HG03280 (cell line): ENCODE measurements around the gene RBSN.

ENCODE experiments used
- ATAC-seq: cut with Tn5 transposase; IDR thresholded peaks from one replicate; pipeline ENCODE4 v1.9.1; 2021; ENCODE audit warnings: mild to moderate bottlenecking, moderate library complexity; ENCODE audit not compliant: unreplicated experiment

Gene RBSN

GRCh38 chr3:15063656-15064286 is 35.2 kb downstream of the RBSN start:
- ATAC-seq: no peak

- ATAC-seq: no peak
Measured at GRCh38 chr3:15063238-15063637, 35.7 kb downstream of the RBSN start.

- no peak for ATAC-seq
Measured at GRCh38 chr3:15060029-15060428, 38.9 kb downstream of the RBSN start.

GRCh38 chr3:15056676-15057404 is 42.1 kb downstream of the RBSN start:
- no peak for ATAC-seq

- ATAC-seq: peak; percentile 46
Measured at GRCh38 chr3:15055019-15055557, 43.9 kb downstream of the RBSN start.

GRCh38 chr3:15053541-15053940 is 45.4 kb downstream of the RBSN start:
- ATAC-seq: no peak

- ATAC-seq: no peak
Measured at GRCh38 chr3:15052335-15053242, 46.4 kb downstream of the RBSN start.

GRCh38 chr3:15051531-15051930 is 47.4 kb downstream of the RBSN start:
- peak; percentile 54 for ATAC-seq

GRCh38 chr3:15050405-15051092 is 48.4 kb downstream of the RBSN start:
- peak; percentile 68 for ATAC-seq

GRCh38 chr3:15049584-15049983 is 49.4 kb downstream of the RBSN start:
- ATAC-seq: no peak

GRCh38 chr3:15045667-15046066 is 53.3 kb downstream of the RBSN start:
- no peak for ATAC-seq

- no peak for ATAC-seq
Measured at GRCh38 chr3:15044326-15044725, 54.6 kb downstream of the RBSN start.

- no peak for ATAC-seq
Measured at GRCh38 chr3:15043408-15044171, 55.4 kb downstream of the RBSN start.

GRCh38 chr3:15042936-15043335 is 56.0 kb downstream of the RBSN start:
- ATAC-seq: no peak

GRCh38 chr3:15041950-15042349 is 57.0 kb downstream of the RBSN start:
- no peak for ATAC-seq

GRCh38 chr3:15040844-15041243 is 58.1 kb downstream of the RBSN start:
- no peak for ATAC-seq

- ATAC-seq: no peak
Measured at GRCh38 chr3:15038306-15038705, 60.6 kb downstream of the RBSN start.

- no peak for ATAC-seq
Measured at GRCh38 chr3:15033103-15033502, 65.8 kb downstream of the RBSN start.

GRCh38 chr3:15032650-15033049 is 66.3 kb downstream of the RBSN start:
- no peak for ATAC-seq

GRCh38 chr3:15029625-15030024 is 69.3 kb downstream of the RBSN start:
- ATAC-seq: no peak
